ENCODE results near the gene KCTD1. TPM values are rescaled to one million over a fixed set of nuclear protein-coding genes. Genes with fewer than 3 reads are reported as not detected.

Gene KCTD1
- total and polyA plus RNA-seq, 2 of the 8 experiments (the other 6 are each of a cell fraction or from before 2014, with no cell fraction given): 7.7 to 14.0 TPM

GRCh38 chr18:26506012-26506411 is 42.3 kb downstream of the KCTD1 start (continued):
- no peak for TF ChIP-seq CHD7 (IDR thresholded peaks at IDR 0.05; ENCODE audit: insufficient replicate concordance, low read length)

Measured in H1 (cell line).